ENCODE data around the gene IRAK2.

Gene IRAK2

GRCh38 chr3:10281951-10282350 lies 117.2 kb downstream of the IRAK2 start:
- Histone ChIP-seq H3K4me3 (ENCODE audit: low read depth in 1 of 2, low read length in 1 of 2) (no peak overlapping the region), H3K36me3 (peaks cover 88% of the 10 kb centered on the region), H3K27ac (no peak overlapping the region), H3K9me3 (no peaks in the 10 kb centered on the region), H3K4me1 (ENCODE audit: control insufficient read depth in 1 of 2, insufficient read depth in 1 of 2, low read depth in 1 of 2, low read length in 1 of 2) (no peaks in the 10 kb centered on the region), H3K27me3 (no peaks in the 10 kb centered on the region)
- no peak for TF ChIP-seq CTCF (IDR thresholded peaks at IDR 0.05)

GRCh38 chr3:10283638-10284037 lies 118.9 kb downstream of the IRAK2 start:
- Histone ChIP-seq H3K4me3 (ENCODE audit: low read depth in 1 of 2, low read length in 1 of 2) (no peak overlapping the region), H3K36me3 (peaks cover 85% of the 10 kb centered on the region)
- TF ChIP-seq CTCF (IDR thresholded peaks at IDR 0.05), result no peak

GRCh38 chr3:10284496-10284895 lies 119.8 kb downstream of the IRAK2 start:
- Histone ChIP-seq H3K9me3 (no peaks in the 10 kb centered on the region), H3K4me3 (ENCODE audit: low read depth in 1 of 2, low read length in 1 of 2) (no peak overlapping the region), H3K27me3 (no peaks in the 10 kb centered on the region), H3K4me1 (ENCODE audit: control insufficient read depth in 1 of 2, insufficient read depth in 1 of 2, low read depth in 1 of 2, low read length in 1 of 2) (no peaks in the 10 kb centered on the region), H3K36me3 (peaks cover 85% of the 10 kb centered on the region), H3K27ac (no peak overlapping the region)
- no peak for TF ChIP-seq CTCF (IDR thresholded peaks at IDR 0.05)

More at GRCh38 chr3:10283638-10284037, 118.9 kb downstream of the IRAK2 start:
- H3K4me1 ChIP-seq (ENCODE audit: control insufficient read depth in 1 of 2, insufficient read depth in 1 of 2, low read depth in 1 of 2, low read length in 1 of 2), result no peaks in the 10 kb centered on the region
- H3K27ac ChIP-seq, result no peak overlapping the region
- no peaks in the 10 kb centered on the region for H3K27me3 ChIP-seq
- H3K9me3 ChIP-seq, result no peaks in the 10 kb centered on the region

GRCh38 chr3:10285272-10286132 lies 120.8 kb downstream of the IRAK2 start:
- Histone ChIP-seq H3K27ac (no peak overlapping the region), H3K27me3 (no peaks in the 10 kb centered on the region), H3K36me3 (peaks cover 85% of the 10 kb centered on the region), H3K4me1 (ENCODE audit: control insufficient read depth in 1 of 2, insufficient read depth in 1 of 2, low read depth in 1 of 2, low read length in 1 of 2) (no peaks in the 10 kb centered on the region), H3K4me3 (ENCODE audit: low read depth in 1 of 2, low read length in 1 of 2) (no peak overlapping the region), H3K9me3 (no peaks in the 10 kb centered on the region)
- no peak for TF ChIP-seq CTCF (IDR thresholded peaks at IDR 0.05)

- no peak for TF ChIP-seq CTCF (IDR thresholded peaks at IDR 0.05)
- H3K27me3 ChIP-seq, result no peaks in the 10 kb centered on the region
- no peaks in the 10 kb centered on the region for H3K9me3 ChIP-seq
- H3K4me3 ChIP-seq (ENCODE audit: low read depth in 1 of 2, low read length in 1 of 2), result no peak overlapping the region
- peak overlapping the region; percentile 35 for H3K27ac ChIP-seq
- peaks cover 85% of the 10 kb centered on the region for H3K36me3 ChIP-seq
- peaks cover 0 to 2% of the 10 kb centered on the region in 2 experiments for H3K4me1 ChIP-seq (ENCODE audit: control insufficient read depth in 1 of 2, insufficient read depth in 1 of 2, low read depth in 1 of 2, low read length in 1 of 2)
These were observed 121.4 kb downstream of the IRAK2 start for GRCh38 chr3:10286133-10286524.
